Measurements from ENCODE around the gene WNT8B.

WNT8B gene, protein sequence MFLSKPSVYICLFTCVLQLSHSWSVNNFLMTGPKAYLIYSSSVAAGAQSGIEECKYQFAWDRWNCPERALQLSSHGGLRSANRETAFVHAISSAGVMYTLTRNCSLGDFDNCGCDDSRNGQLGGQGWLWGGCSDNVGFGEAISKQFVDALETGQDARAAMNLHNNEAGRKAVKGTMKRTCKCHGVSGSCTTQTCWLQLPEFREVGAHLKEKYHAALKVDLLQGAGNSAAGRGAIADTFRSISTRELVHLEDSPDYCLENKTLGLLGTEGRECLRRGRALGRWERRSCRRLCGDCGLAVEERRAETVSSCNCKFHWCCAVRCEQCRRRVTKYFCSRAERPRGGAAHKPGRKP

DNA sequence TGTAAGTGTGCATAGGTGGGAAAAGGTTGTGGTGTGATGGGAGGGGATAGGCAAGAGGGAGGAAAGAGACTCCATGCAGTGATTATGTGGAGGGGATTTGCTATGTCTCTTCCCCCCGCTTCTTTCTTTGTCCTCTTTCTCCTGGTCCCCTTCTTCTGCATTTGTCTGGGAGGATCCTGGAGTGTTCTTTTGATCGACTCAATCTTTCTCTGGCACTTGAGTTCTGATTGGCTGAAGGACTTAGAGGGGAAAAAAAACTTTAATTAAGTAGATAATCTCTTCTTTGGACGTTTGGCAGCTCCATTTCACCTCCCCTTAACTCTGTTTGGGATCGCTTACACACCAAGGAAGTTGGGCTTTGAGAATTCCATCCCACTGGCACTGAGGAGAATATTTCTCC is at the start of gene WNT8B:
Gene WNT8B (plus strand): TSS at position 301 of the 400 bp plus-strand sequence. CDS start 160 bp downstream, outside the sequence.
- DNase-seq: no peak

DNA sequence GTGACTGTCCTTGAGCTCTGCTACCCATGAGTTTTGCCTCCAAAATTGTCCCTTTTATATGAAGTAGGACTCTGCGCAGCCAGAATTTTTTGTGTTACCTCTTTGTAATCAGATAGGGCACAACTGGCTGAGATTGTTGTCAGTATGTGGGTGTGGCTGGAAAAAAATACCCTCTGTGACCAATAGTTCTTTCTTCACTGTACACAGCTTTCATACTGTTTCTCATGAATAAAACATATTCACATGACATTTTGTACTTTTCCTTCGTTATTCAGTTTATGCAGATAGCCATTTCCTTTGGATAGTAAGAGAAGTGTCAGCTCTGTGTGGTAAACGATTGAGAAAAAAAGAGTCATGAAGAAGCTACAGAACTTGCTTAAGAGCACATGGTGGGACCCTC is 49.6 kb upstream of the WNT8B start:
- DNase-seq: no peak

DNA sequence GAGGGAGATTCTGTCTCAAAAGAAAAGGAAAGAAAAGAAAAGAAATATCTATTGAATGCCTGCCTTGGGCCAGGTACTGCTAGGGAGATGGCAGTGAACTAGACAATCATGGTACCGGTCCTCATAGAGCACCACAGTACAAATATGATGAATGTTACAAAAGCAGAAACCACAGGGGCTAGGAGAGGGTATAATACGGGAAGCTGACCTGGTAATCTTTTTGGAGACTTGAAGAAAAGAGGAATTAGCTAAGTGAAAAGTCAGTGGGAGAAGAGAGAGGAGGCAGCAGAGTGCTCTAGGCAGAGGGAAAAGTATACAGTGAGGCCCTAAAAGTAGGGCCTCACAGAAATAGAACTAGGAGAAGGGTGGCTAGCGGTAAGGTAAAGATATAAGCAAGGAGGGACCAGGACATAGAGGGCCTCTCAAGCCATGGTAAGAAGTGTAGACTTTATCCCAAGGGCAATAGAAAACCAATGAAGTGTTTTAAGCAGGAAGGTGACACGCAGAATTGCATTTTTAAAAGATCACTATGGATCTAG is 42.8 kb upstream of the WNT8B start:
- DNase-seq: no peak

DNA sequence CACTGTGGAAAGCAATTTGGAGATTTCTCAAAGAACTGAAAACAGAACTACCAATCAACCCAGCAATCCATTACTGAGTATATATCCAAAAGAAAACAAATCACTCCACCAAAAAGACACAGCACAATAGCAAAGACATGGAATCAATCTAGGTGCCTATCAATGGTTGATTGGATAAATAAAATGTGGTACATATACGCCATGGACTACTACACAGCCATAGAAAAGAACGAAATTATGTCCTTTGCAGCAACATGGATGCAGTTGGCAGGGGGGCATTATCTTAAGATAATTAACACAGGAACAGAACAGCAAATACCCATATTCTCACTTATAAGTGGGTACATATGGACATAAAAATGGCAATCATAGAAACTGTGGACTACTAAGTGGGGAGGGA is 35.4 kb upstream of the WNT8B start:
- no peak for DNase-seq

DNA sequence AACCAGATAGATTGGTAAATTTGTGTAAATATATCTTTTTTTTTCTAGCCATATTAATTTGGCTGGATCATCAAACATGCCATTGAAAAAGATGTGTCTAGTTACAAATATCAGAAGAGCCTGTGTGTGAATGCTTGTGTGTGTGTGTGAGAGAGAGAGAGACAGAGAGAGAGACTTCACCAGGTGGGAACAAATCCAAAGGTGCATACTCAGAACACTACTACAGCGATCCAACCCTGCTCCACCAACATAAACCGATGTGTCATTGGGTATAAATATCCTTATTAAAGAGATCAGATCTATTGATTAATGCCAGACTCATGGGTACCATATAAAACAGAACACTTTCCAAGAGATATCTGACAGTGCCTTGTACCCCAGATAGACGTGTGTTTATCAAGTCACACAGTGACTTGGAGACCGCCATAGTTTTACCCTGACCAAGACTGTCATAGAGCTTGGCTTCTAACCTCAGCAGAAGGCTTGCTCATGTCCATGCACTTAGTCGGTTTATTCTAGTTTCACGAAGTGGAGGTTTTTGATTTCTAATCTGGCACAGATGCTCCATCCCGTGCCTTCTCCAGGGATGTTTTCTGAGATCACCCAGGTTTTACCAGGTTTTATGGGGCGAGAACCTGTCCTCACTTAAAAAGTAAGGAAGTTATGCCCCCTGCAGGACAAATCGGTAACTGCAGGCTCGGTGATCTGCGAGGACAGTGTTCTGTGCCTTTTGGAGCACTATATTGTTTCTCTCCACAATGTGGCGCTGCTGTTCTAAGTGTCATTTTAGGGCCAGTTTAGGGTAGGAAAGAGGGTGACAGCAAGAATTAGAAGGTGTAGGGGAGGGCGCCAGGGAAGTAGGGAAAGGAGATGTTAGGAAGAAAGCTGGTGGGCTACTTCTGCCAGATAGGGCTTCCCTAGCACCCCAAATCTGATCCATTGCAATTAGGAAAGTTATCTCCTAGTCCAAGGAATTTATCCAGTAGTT is 29.3 kb upstream of the WNT8B start:
- DNase-seq: peak; percentile 97

DNA sequence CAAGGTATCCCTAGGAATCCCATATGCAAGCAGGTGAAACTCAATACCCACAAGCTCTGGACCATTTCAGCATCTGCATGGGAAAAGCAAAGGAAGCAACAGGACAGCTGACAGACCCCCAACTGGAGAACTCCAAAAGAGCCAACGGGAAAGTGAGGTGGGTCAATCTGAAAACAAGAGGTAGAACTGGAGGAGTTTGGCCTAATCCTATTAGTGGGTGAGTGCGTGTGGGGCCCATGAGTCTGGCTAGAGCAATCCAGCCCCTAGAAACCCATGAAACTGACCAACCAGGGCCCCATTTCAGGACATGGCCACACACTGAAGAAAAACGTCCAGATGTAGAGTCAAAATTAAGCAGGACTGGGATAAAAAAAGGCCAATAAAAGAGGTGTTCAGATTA is 26.6 kb upstream of the WNT8B start:
- DNase-seq: no peak

DNA sequence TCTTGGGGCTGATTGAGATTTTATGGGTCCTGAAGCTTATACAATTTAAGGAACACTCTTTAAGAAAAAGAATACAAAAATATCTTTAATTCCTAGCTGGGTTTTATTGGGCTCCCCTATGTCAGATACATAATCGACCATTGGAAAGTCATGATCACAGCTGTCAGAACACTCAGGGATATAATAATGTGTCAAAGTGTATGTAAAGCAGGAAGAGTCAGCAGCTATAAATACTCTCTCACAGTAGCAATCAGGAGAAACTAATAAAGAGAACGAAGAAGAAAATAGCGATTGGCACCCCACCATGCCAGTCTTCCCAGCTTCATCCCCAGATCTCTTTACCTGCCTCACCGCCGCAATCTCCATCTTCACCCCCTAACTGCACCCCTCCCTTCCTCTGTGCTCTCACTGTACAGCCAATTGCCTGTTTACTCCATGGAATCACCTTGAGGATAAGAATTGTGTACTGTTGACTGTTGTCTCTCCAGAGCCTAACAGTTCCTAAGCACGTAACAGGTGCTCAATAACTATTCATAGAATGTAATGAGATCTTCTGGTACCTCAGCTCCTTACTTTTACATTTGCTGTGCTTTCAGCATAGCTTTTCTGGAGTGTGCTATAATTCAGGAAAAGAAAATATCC is 24.0 kb upstream of the WNT8B start:
- no peak for DNase-seq

DNA sequence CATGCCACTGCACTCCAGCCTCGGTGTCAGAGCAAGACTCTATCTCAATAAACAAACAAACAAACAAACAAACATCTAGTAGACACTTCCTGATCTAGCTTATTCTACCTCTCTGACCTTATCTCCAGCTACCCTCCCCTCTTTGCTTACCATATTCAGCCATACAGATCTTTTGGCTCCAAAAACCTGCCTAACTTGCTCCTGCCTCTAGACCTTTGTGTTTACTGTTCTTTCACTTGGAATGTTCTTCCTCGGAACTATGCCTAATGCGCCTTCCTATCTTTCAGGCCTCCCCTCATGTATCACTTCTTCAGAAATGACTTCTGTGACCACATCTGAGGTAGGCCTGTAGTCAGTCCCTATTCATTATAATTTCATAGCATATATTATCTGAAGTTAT is 20.3 kb upstream of the WNT8B start:
- no peak for DNase-seq

DNA sequence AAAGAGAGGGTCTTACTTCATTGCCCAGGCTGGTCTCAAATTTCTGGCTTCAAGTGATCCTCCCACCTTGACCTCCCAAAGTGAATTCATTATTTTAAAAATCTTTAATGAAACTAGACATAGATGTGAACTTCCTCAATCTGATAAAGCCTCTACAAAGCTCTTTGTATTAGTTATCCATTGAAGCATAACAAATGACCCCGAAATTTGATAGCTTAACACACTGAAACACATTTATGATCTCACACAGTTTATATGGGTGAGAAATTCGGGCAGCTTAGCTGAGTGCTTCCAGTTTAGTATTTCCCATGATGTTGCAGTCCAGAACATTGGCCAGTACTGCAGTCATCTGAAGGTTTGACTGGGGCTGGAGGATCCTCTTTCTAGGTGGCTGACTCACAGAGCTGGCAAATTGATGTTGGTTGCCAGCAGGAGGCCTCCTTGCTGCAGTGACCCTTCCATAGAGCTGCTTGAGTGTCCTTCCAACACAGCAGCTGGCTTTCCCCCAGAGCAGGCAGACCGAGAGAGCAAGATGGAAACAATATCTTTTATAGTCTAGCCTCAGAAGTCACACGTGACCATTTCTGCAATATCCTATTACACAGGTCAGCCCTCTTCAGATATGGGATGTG is 16.6 kb upstream of the WNT8B start:
- peak; percentile 33 for DNase-seq

DNA sequence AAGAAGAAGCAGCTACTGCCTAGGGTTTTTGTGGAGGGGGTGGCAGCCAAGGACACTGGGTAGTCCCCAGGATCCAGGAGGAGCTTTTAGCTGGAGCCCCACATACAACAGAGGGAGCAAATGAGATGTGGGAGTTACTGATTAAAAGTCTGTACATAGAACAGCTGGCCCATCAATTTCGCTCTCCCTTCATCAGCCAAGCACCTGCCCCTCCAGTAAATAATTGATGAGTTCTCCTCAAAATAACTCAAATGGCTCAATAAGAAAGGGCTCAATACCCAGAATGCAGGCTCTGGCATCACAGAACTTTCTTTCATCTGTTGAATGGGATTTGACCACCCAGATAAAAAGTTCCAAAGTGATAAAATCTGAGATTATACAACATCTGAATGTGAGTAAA is 15.1 kb upstream of the WNT8B start:
- DNase-seq: no peak

DNA sequence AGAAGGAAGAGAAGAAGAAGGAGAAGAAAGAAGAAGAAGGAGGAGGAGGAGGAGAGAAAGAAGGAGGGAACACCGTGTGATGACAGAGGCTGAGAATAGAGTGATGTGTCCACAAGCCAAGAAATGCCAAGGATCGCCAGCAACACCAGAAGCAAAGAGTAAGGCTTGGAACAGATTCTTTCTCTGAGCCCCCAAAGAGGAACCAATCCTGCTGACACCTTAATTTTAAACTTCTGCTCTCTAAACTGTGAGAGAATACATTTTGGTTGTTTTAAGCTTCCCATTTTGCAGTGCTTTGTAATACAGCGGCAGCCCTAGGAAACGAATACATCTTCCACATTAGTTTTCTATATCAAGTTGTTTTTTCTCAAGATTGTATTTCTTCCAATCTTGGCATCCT is 13.9 kb upstream of the WNT8B start:
- no peak for DNase-seq

DNA sequence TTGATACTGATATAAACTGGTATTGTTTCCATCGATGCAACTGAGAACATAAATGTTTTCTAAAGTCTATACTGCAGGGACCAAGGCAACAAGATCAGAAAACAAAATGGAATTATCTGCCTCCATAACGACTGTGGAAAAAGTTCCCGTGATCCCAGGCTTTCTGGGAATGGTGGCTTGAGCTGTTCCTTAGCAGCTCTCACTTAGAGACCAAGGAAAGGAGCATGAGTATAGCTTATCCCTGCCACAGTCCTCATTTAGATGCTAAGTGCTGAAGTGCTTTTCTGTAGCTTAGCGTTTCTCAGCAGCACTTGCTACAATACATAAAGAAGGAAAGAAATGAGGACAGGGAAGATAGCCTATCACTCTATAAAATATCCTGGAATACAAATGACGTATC is 5.5 kb downstream of the WNT8B start:
- no peak for DNase-seq

DNA sequence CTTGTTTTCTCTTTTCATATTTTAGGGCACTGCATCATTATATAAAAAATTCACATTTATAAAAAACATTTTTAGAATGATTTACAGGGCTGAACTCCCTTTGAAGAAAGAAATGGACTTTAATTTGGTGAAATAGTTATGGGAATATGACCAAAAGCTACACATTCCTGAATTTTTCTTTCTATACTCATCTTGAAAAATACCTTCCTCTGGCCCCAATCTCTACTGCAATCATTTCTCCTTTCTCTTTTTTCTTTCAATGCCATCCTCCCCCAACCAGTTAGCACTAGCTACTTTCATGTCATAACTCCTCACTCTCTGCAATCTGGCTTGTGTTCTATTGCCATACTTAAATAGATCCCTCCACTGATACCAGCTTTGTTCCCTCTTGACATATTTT is 6.2 kb downstream of the WNT8B start:
- no peak for DNase-seq

DNA sequence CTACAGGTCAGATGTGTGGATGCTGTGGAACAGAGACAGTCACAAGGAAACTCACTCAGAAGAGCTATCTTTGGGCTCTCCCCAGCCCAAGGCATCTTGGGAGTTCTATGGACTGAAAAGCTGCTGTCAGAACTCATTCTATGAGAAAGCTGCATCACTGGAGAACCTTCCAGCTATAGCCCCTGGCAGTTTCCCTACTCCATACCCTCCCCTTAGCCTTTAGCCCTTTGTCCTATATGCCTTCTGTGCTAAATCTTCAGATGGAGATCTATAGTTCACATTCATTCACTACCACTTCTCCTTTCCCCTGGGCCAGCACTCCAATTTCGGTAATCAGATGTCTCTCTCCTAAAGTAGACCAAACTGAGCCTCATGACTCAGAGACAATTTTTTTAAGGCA is 6.9 kb downstream of the WNT8B start:
- DNase-seq: no peak

DNA sequence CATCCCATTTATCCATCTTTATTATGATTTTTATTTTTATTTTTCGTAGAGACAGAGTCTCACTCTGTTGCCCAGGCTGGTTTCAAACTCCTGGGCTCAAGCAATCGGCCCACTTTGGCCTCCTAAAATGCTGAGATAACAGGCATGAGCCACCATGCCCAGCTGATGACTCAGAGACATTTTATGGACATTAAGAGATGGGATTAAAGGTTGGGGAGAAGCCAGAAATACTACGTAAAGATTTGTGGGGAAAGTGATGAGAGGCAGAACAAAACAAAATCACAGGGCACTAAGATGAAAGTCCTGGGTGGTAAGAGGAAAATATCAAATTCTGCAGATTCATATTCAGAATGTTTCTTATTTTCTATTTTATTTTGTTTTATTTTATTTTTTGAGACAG is 7.6 kb downstream of the WNT8B start:
- DNase-seq: no peak

DNA sequence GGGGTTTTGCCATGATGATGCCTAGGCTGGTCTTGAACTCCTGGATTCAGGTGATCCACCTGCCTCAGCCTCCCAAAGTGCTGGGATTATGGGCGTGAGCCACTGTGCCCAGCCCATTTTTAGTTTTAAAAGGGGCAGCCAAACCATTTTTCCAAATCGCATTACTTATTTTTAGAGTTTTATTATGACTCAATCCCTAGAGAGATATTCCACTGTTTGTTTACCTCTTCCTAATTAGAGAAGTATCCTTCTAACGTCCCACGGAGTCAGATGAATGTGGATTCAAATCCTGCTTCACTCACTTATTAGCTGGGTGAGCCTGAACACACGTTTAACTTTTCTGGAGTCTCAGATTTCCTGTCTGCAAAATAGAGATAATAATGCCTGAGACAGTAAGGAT is 15.2 kb downstream of the WNT8B start:
- no peak for DNase-seq

DNA sequence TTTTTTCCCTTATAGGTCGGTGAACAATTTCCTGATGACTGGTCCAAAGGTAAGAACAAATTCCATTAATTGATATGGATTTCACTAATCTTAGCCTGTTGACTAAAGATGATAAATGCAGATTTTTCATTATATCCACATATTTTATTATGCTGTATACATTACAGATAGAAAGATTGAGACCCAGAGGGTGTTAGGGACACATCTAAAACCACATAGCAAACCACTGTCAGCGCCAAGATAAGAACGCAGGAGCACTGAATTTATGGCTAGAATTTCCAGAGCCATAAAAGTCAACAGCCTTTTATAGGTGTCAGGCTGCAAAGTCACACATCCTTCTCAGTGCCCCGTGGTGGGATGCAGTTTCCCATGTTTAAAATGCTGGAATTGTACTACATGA is 16.2 kb downstream of the WNT8B start:
- no peak for DNase-seq

DNA sequence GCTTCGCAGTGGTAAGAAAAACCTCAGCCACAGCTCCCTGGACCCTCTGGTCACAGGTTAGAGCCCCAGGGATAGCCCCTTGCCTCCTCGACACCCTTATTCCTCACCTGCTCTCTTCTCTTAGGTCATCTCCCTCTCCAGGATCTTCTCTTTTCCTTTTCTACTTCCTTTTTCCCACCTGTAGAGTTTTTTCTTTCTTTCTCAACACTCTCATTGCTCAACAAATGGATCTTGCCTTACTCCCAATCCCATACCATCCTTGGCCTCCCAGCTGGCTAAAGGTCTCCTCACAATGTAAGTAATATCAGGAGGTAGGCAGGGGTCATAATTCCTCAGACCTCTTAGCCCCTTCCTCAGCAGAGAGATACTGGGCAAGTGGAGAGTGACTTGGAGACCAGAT is 17.2 kb downstream of the WNT8B start:
- DNase-seq: no peak

DNA sequence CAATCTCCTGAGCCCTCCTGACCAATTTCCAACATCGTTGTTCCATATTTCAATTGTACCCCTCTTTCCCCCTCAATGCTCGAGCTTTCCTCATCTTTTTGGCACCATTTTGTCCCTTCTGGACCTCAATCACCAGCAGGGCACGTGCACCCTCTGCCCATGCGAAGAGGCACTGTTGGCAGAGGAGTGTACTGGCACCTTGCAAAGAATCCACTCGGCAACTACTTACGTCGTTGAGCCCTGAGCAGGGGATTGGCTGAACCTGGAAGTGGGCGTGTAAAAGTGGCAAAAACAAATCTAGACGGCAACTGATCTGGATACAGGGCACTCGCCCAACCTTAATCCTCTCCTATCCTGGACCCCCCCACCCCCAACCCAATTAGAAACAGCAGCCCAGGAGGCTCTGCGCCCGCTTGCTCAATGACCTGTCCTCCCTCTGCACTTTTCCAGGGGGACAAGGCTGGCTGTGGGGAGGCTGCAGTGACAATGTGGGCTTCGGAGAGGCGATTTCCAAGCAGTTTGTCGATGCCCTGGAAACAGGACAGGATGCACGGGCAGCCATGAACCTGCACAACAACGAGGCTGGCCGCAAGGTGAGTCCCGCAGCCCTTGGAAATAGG is 18.8 kb downstream of the WNT8B start:
- peak; percentile 95 for DNase-seq

DNA sequence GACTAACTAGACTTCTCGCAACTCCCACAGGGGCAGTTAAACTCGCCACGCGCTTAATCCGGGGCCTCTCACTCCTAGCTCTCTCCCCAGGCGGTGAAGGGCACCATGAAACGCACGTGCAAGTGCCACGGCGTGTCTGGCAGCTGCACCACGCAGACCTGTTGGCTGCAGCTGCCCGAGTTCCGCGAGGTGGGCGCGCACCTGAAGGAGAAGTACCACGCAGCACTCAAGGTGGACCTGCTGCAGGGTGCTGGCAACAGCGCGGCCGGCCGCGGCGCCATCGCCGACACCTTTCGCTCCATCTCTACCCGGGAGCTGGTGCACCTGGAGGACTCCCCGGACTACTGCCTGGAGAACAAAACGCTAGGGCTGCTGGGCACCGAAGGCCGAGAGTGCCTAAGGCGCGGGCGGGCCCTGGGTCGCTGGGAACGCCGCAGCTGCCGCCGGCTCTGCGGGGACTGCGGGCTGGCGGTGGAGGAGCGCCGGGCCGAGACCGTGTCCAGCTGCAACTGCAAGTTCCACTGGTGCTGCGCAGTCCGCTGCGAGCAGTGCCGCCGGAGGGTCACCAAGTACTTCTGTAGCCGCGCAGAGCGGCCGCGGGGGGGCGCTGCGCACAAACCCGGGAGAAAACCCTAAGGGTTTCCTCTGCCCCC is 19.5 kb downstream of the WNT8B start:
- peak; percentile 91 for DNase-seq

DNA sequence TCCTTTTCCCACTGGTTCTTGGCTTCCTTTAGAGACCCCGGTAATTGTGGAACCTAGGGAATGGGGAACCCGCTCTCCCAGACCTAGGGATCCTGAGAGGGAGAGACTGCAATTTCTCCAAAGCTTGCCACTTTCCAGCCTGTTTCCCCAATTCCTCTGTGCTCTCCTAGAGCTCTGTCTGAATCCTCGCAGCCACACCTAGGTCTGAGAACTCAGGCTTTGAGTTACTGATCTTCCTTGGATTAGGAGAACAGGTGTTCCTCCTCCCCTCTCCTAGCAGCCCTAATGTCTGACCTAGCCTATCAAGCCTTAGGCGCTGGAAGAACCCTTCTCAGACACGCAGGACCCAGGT is 20.0 kb downstream of the WNT8B start:
- DNase-seq: no peak
